Measurements from ENCODE around the gene PRR33. TPM values are rescaled to one million over a fixed set of nuclear protein-coding genes. Genes with fewer than 3 reads are reported as not detected.

PRR33 gene
- polyA plus RNA-seq, 3 donors from 2014 or later, result 0.35 TPM; not detected in 2

DNA sequence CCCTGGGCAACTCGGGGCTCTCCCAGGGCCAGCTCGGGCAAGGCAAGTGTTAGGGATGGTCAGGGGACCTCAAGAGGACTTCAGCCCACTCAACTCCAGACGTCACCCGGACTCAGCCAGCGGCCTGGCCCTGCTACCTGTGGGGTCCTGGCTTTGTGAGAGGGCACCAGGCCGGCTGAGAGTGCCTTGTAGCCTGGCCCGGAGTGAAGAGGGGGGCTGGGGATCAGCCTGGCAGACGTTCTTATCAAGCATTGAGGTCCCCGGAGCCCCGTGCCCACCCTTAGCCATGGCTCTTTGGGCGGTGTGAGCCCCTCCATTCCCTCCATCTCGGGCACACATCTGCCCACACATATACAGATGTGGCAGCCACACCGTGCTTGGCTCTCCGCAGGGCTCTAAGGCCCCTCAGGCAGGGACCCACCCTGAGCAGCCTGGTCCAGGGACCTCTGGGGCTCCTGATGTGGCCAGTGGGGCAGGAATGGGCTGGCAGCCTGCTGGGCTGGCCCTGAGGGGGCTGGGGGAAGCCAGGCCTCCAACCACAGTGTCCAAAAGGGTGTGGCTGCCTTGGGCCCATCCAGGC is 23.5 kb downstream of the PRR33 start:
- Mint-ChIP-seq H3K36me3 (no peaks in the 10 kb centered on the region), H3K27me3 (ENCODE audit: low read depth in 3 of 3) (peaks cover 4 to 17% (median 14%) of the 10 kb centered on the region in 3 donors), H3K4me3 (peak overlapping the region in 1 of 5 donors; percentile 13)

DNA sequence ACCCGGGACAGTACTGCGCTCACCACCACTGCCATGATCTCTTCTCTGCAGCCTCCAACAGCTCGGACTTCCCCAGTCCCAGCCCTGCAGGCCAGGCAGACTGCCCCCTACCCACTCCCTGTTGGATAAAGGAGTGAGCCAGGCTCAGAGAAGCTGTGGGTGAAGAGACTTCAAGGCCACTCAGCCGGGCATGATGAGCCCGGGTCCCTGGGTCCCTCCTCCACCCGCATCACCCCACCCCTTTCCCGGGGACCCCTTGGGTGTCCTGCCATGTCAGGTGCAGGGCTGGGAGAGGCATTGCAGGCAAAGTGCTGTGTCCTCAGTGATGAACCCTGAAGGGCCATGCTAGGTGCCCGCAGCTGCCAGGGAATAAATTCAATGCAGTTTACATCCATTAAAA is 24.3 kb downstream of the PRR33 start:
- H3K4me1 Mint-ChIP-seq, result peaks cover 51 to 70% of the 10 kb centered on the region in 2 donors
- H3K36me3 Mint-ChIP-seq, result no peaks in the 10 kb centered on the region
- DNase-seq, result no peak
- H3K27me3 Mint-ChIP-seq (ENCODE audit: low read depth in 3 of 3), result peaks cover 4 to 15% (median 14%) of the 10 kb centered on the region in 3 donors
- H3K9me3 Mint-ChIP-seq, result no peaks in the 10 kb centered on the region
- no peak overlapping the region for H3K4me3 Mint-ChIP-seq
- H3K27ac Mint-ChIP-seq, result peak overlapping the region in 1 of 6 donors; percentile 11

More for the DNA sequence above, 23.5 kb downstream of the PRR33 start:
- no peaks in the 10 kb centered on the region for H3K9me3 Mint-ChIP-seq
- H3K4me1 Mint-ChIP-seq, result peaks cover 59 to 77% of the 10 kb centered on the region in 2 donors
- peak overlapping the region in 2 of 6 donors; percentile 29 to 58 for H3K27ac Mint-ChIP-seq
- no peak for DNase-seq

DNA sequence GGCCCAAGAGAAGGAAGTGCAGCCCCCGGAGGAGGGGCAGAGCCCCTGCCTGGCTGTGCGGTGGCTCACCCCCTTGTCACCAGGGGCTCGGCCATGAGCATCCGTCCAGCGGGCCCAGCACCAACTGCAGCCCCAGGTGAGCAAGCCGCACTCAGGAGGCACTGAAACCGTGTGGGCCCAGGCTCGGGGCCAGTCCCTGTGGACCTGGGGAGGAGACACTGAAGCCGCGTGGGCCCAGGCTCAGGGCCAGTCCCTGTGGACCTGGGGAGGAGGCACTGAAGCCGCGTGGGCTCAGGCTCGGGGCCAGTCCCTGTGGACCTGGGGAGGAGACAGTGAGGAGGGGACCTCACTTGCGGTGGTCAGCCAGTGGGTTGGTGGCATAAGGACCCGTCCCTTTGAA is 24.9 kb downstream of the PRR33 start:
- peak overlapping the region in 1 of 6 donors; percentile 11 for H3K27ac Mint-ChIP-seq
- H3K4me1 Mint-ChIP-seq, result peaks cover 45 to 64% of the 10 kb centered on the region in 2 donors
- H3K36me3 Mint-ChIP-seq, result no peaks in the 10 kb centered on the region
- peaks cover 4 to 15% (median 13%) of the 10 kb centered on the region in 3 donors for H3K27me3 Mint-ChIP-seq (ENCODE audit: low read depth in 3 of 3)
- H3K4me3 Mint-ChIP-seq, result no peak overlapping the region
- no peak for DNase-seq
- no peaks in the 10 kb centered on the region for H3K9me3 Mint-ChIP-seq

DNA sequence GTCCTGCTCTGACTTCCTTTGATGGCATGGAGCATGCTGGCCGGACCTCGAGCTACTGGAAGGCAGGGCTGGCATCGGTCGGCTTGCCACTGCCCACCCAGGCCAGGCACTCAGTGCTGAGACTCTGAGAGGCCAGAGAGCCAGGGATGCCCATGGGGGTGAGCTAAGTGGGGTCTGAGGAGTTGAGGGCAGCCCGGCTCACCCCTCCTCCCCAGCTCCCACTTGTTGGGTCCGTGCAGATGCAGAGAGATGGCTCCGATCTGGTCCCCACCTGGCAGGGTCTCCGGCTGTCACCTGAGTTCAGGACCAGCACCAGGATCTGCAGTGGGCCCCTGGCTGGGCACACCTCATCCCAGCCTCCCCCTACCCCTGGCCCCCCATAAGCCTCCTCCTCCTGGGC is 25.5 kb downstream of the PRR33 start:
- Mint-ChIP-seq H3K27ac (peak overlapping the region in 2 of 6 donors; percentile 7 to 44), H3K27me3 (ENCODE audit: low read depth in 3 of 3) (peaks cover 4 to 14% (median 10%) of the 10 kb centered on the region in 3 donors), H3K4me1 (peaks cover 41 to 58% of the 10 kb centered on the region in 2 donors), H3K36me3 (no peaks in the 10 kb centered on the region), H3K4me3 (no peak overlapping the region), H3K9me3 (no peaks in the 10 kb centered on the region)
- no peak for DNase-seq

DNA sequence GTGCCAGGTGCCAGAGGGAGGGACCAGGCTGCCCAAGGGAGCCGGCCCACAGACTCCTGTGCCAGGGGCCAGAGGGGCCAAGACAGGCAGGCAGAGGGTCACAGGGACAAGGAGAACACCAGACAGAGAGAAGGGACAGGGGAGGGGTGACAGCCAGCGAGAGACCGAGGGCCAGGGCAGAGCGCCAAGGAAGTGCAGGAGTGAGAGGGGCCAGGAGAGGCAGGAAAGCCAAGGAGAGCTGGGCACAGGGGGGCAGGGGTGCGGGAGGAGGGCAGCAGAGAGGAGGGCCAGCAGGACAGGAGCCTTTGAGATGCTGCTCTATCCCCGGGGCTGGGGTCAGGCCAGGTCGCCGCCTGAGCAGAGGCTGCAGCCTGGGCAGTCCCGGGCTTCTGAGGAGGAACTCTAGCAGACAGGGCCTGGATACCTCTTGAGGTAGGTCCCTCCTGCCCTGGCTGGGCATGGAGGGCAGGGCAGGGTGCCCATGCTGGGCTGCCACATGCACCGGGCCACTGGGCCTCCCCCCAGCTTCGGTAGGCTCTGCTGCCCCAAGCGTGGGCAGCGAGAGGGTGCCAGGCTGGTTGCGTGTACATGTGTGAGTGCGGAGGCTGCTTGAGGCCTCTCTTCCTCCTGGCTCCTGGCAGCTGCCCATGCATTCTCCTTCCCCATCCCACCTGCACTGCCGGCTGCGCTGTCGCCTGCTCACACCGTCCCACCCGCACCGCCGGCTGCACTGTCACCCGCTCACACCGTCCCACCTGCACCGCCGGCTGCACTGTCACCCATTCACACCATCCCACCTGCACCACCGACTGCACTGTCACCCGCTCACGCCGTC is 26.6 kb downstream of the PRR33 start:
- Mint-ChIP-seq H3K4me1 (peaks cover 29 to 46% of the 10 kb centered on the region in 2 donors), H3K36me3 (no peaks in the 10 kb centered on the region), H3K4me3 (peak overlapping the region in 1 of 5 donors; percentile 42), H3K27ac (peak overlapping the region in 5 of 6 donors; percentile 19 to 67 (median 41)), H3K9me3 (no peaks in the 10 kb centered on the region), H3K27me3 (ENCODE audit: low read depth in 3 of 3) (peaks cover 4 to 11% (median 8%) of the 10 kb centered on the region in 3 donors)
- no peak for DNase-seq

DNA sequence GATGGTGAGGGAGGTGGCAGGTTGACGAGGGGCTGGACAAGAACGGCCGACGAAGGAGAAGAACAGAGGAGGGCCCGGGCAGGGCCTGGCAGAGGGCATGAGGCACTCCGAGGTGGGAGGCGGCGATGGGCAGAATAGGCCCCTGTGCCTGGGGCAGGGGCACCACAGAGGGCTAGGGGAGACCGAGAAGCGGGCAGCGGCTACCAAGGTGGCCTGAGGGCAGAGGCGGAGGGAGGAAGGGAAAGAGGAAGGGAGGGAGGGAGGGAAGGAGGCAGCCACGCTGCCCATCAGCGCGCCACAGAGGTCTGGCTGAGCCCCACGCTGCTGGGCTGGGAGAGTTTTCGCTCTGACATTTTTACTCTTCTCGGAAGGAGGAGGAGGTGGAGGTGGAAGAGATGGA is 27.5 kb downstream of the PRR33 start:
- peaks cover 21 to 41% of the 10 kb centered on the region in 2 donors for H3K4me1 Mint-ChIP-seq
- H3K9me3 Mint-ChIP-seq, result no peaks in the 10 kb centered on the region
- H3K36me3 Mint-ChIP-seq, result no peaks in the 10 kb centered on the region
- no peak for DNase-seq
- H3K27ac Mint-ChIP-seq, result peak overlapping the region in 3 of 6 donors; percentile 26 to 58 (median 41)
- peaks cover 4 to 9% (median 8%) of the 10 kb centered on the region in 3 donors for H3K27me3 Mint-ChIP-seq (ENCODE audit: low read depth in 3 of 3)
- H3K4me3 Mint-ChIP-seq, result no peak overlapping the region

DNA sequence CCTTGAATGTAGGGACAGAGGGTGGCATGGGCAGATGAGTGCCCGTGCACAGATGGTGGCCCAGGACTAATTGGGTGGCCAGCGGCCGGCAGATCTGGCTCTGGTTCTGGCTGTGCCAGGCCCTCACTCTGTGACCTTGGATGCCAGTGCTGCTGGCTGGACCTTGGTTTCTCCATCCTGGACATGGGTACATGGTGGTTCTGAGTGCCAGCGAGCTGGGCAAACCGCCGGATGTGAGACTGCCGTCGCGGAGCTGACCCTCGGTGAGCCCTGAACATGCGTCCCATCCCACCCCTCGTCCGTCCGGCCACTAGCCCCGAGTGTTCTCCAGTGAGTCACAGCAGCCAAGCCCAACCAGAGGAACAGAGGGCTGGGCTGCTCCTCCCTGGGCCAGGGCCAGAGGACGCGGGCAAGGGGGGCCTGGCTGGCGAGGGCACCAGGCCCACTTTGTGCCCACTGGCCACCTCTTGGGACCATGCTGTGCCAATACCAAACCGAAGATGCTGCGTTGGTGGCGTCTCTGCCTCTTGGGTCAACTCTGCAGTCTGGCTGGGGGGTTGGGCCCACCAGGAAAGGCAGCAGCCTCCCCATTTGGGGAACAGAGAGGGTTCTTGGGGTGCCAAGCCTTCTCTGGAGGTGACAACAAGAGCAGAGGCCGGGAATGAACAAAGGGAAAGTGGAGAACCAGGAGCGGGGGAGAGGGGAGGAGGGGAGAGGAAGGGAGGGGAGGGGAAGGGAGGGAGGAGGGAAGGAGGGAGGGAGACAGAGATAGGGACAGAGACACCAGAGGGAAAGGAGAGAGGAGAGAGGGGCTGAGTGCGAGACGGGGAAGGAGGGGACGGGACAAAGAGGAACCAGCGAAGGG is 28.1 kb downstream of the PRR33 start:
- H3K4me3 Mint-ChIP-seq, result peak overlapping the region in 2 of 5 donors; percentile 23 to 31
- H3K4me1 Mint-ChIP-seq, result peaks cover 15 to 40% of the 10 kb centered on the region in 2 donors
- peaks cover 2 to 7% (median 3%) of the 10 kb centered on the region in 3 donors for H3K27me3 Mint-ChIP-seq (ENCODE audit: low read depth in 3 of 3)

DNA sequence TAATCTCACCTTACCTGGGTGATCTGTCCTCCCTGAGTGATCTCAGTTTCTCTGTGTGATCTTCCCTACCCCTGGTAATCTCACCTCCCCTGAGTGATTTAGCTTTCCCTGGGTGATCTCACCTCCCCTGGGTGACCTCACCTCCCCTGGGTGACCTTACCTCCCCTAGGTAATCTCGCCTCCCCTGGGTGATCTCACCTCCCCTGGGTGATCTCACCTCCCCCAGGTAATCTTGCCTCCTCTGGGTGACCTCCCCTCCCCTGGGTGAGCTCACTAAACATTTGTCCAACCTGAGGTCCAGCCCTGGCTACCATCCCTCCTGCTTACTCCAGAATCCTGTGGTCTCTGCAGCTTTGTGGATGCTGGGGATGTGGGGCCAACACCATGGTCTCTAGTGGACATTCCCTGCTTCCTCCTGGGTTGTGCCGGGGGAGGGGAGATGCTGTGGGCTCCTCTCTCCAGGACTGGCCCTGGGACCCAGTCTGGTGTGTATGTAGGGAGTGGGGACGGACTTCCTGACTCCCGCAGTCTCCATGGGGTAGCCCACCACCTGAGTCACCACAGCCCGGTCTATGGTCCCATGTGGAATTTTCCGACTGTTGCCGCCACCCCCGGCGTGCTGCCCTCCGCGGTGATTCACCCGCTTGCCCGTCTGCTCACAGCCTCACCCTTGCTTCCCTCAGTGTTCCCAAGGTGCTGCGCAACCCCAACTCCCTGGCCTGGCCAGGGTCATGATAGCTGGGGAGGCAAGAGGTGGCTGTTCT is 28.9 kb downstream of the PRR33 start:
- Mint-ChIP-seq H3K27ac (peak overlapping the region in 4 of 6 donors; percentile 14 to 73 (median 56)), H3K9me3 (no peaks in the 10 kb centered on the region), H3K4me3 (peak overlapping the region in 2 of 5 donors; percentile 31 to 46), H3K27me3 (ENCODE audit: low read depth in 3 of 3) (peaks cover 2 to 7% (median 3%) of the 10 kb centered on the region in 3 donors), H3K36me3 (no peaks in the 10 kb centered on the region), H3K4me1 (peaks cover 11 to 40% of the 10 kb centered on the region in 2 donors)
- no peak for DNase-seq

More for the DNA sequence above, 28.1 kb downstream of the PRR33 start:
- Mint-ChIP-seq H3K9me3 (no peaks in the 10 kb centered on the region), H3K27ac (peak overlapping the region in 2 of 6 donors; percentile 26 to 73), H3K36me3 (no peaks in the 10 kb centered on the region)
- no peak for DNase-seq

DNA sequence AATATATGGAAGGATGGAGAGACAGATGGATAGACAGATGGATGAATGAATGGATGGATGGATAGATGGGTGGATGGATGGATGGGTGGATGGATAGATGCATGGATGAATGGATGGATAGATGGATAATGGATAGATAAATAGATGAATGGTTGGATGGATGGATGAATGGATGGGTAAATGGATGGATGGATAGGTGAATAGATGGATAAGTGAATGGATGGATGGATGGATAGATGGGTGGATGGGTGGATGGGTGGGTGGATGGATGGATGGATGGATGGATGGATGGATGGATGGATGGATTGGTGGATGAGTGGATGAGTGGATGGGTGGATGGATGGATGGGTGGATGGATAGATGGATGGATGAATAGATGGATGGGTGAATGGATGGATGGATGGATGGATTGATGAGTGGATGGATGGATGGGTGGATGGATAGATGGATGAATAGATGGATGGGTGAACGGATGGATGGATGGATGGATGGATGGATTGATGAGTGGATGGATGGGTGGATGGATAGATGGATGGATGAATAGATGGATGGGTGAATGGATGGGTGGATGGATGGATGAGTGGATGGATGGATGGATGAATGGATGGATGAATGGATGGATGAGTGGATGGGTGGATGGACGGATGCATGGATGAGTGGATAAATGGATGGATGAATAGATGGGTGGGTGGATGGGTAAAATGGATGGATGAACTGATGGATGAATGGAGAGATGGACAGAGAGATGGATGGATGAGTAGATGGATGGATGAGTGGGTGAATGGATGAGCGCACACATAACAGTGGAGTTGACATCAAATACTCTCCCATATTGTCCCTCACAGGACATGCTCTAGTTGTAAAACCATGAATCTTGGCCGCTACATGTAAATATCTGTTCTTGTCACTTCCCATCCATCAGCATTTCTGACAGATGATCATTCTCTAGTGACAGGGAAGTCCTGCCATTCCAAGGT is 30.0 kb downstream of the PRR33 start:
- Mint-ChIP-seq H3K4me3 (no peak overlapping the region), H3K4me1 (peaks cover 10 to 39% of the 10 kb centered on the region in 2 donors), H3K27ac (no peak overlapping the region), H3K9me3 (no peaks in the 10 kb centered on the region), H3K27me3 (ENCODE audit: low read depth in 3 of 3) (peaks cover 2 to 7% (median 3%) of the 10 kb centered on the region in 3 donors), H3K36me3 (no peaks in the 10 kb centered on the region)
- DNase-seq, result no peak

DNA sequence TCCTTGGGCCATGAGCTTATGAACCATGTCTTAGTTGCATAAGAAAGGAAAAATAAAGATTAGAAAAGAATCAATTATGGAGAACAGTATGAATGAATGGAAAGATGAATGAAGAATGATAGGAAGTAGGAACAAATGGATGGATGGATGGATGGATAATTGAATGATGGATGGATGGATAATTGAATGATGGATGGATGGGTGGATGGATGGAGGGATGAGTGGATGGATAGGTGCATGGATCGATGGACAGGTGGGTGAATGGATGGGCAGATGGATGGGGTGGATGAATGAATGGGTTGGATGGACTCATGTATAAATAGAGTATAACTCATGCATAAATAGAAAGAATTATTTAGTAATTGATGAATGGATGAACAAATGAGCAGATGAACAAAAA is 31.6 kb downstream of the PRR33 start:
- H3K27me3 Mint-ChIP-seq (ENCODE audit: low read depth in 3 of 3), result peaks cover 0 to 7% (median 2%) of the 10 kb centered on the region in 3 donors
- no peak overlapping the region for H3K27ac Mint-ChIP-seq
- no peak overlapping the region for H3K4me3 Mint-ChIP-seq
- DNase-seq, result no peak
- H3K36me3 Mint-ChIP-seq, result no peaks in the 10 kb centered on the region
- H3K4me1 Mint-ChIP-seq, result peaks cover 7 to 36% of the 10 kb centered on the region in 2 donors
- H3K9me3 Mint-ChIP-seq, result no peaks in the 10 kb centered on the region

DNA sequence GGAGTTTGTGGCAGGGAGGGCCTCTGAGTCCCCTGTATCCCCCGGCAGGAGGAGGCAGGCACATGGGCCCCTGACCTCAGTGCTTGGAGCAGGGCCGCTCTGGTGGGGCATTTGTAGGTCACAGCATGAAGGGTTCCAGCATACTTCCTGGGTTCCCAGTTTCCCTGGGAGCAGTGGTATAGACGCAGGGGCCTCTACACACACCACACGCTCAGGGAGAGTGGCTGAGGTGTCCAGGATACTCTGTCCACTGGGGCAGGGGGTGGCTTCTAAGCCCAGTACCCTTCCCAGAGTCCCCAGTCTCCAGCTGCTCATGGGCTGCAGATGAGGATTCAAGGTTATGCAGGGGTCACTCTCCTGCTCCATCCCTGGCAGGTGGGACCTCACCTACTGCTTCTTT is 32.7 kb downstream of the PRR33 start:
- H3K36me3 Mint-ChIP-seq, result no peaks in the 10 kb centered on the region
- H3K27me3 Mint-ChIP-seq (ENCODE audit: low read depth in 3 of 3), result peaks cover 1 to 4% (median 3%) of the 10 kb centered on the region in 3 donors
- peaks cover 7 to 31% of the 10 kb centered on the region in 2 donors for H3K4me1 Mint-ChIP-seq
- peak overlapping the region in 4 of 6 donors; percentile 24 to 69 (median 46) for H3K27ac Mint-ChIP-seq
- no peak for DNase-seq
- no peaks in the 10 kb centered on the region for H3K9me3 Mint-ChIP-seq
- peak overlapping the region in 1 of 5 donors; percentile 19 for H3K4me3 Mint-ChIP-seq

DNA sequence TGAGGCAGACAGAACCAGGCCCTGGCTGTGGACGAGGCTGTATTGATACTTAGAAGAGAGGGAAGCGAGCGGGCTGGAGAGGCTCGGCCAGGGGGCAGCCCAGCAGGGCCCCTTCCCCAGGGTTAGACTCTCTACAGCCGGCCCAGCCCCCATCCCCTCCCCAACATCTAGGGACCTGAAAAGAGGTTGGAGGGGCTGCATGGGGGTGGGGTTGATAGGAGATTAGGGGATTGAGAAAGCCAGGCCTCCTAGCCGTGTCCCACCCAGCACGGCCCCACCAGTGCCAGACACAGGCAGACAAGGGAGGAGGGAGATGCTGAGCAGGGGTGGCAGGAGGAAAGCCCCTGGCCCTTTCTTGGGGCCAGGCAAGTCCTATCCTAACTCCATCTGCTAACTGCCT is 33.1 kb downstream of the PRR33 start:
- peaks cover 2 to 8% (median 3%) of the 10 kb centered on the region in 3 donors for H3K27me3 Mint-ChIP-seq (ENCODE audit: low read depth in 3 of 3)
- H3K27ac Mint-ChIP-seq, result peak overlapping the region in 3 of 6 donors; percentile 24 to 47 (median 43)
- DNase-seq, result no peak
- no peak overlapping the region for H3K4me3 Mint-ChIP-seq
- H3K9me3 Mint-ChIP-seq, result no peaks in the 10 kb centered on the region
- peaks cover 7 to 31% of the 10 kb centered on the region in 2 donors for H3K4me1 Mint-ChIP-seq
- no peaks in the 10 kb centered on the region for H3K36me3 Mint-ChIP-seq

Measured in immature natural killer cell (primary cell).